Skeletal muscle satellite cell (primary cell): Measurements from ENCODE around the gene CLIP3.
"Not testable (repeated sequence)": the region's sequence is repeated elsewhere in the genome, so short reads cannot be mapped to it uniquely, and the experiment has no call there.

Experiments
- H3K27me3 ChIP-seq: 2 replicates; pipeline ENCODE4 v1.7.0; 2013; ENCODE audit warnings: low read length; ENCODE audit not compliant: control insufficient read depth, insufficient read depth
- H3K36me3 ChIP-seq: 2 replicates; pipeline ENCODE4 v1.7.0; 2013; ENCODE audit warnings: mild to moderate bottlenecking, control low read depth, low read length; ENCODE audit not compliant: insufficient read depth
- H3K4me1 ChIP-seq: 2 replicates; pipeline ENCODE4 v1.7.0; 2013; ENCODE audit warnings: low read length; ENCODE audit not compliant: control insufficient read depth, insufficient read depth
- H3K4me2 ChIP-seq: 2 replicates; pipeline ENCODE4 v1.7.0; 2013; ENCODE audit warnings: mild to moderate bottlenecking, low read length
- H3K4me3 ChIP-seq: 2 replicates; pipeline ENCODE4 v1.7.0; 2013; ENCODE audit warnings: low read length
- H3K9ac ChIP-seq: 2 replicates; pipeline ENCODE4 v1.7.0; 2013; ENCODE audit warnings: mild to moderate bottlenecking, low read depth, low read length, moderate library complexity
- H3K9me3 ChIP-seq: replicated peaks from 2 replicates; pipeline ENCODE4 v1.7.0; 2013; ENCODE audit warnings: mild to moderate bottlenecking, control low read depth, low read length

CLIP3 gene

GRCh38 chr19:35986111-35986510 lies 46.6 kb downstream of the CLIP3 start:
- H3K9me3 ChIP-seq = no peaks in the 10 kb centered on the region
- H3K4me1 ChIP-seq = no peaks in the 10 kb centered on the region
- peaks cover 32% of the 10 kb centered on the region for H3K27me3 ChIP-seq
- H3K36me3 ChIP-seq = no peaks in the 10 kb centered on the region
- no peak overlapping the region for H3K9ac ChIP-seq
- no peak overlapping the region for H3K4me2 ChIP-seq
- no peak overlapping the region for H3K4me3 ChIP-seq

- peaks cover 32% of the 10 kb centered on the region for H3K27me3 ChIP-seq
- no peak overlapping the region for H3K9ac ChIP-seq
- H3K4me3 ChIP-seq = no peak overlapping the region
- no peaks in the 10 kb centered on the region for H3K4me1 ChIP-seq
- no peak overlapping the region for H3K4me2 ChIP-seq
- H3K36me3 ChIP-seq = no peaks in the 10 kb centered on the region
- no peaks in the 10 kb centered on the region for H3K9me3 ChIP-seq
These were observed 49.5 kb downstream of the CLIP3 start for GRCh38 chr19:35983177-35983576.

- H3K4me1 ChIP-seq, H3K4me2 ChIP-seq, H3K4me3 ChIP-seq, H3K36me3 ChIP-seq, H3K9ac ChIP-seq, H3K9me3 ChIP-seq: not testable (repeated sequence)
- peaks cover 25% of the 10 kb centered on the region for H3K27me3 ChIP-seq
These were observed 51.7 kb downstream of the CLIP3 start for GRCh38 chr19:35980997-35981396.

GRCh38 chr19:35978832-35979365 lies 53.8 kb downstream of the CLIP3 start:
- no peak overlapping the region for H3K9ac ChIP-seq
- peaks cover 14% of the 10 kb centered on the region for H3K27me3 ChIP-seq

GRCh38 chr19:35978271-35978670 lies 54.4 kb downstream of the CLIP3 start:
- Histone ChIP-seq H3K9me3 (no peaks in the 10 kb centered on the region), H3K4me3 (no peak overlapping the region), H3K27me3 (peaks cover 18% of the 10 kb centered on the region), H3K36me3 (no peaks in the 10 kb centered on the region), H3K4me2 (no peak overlapping the region), H3K4me1 (no peaks in the 10 kb centered on the region), H3K9ac (no peak overlapping the region)

More at GRCh38 chr19:35978832-35979365, 53.8 kb downstream of the CLIP3 start:
- no peak overlapping the region for H3K4me2 ChIP-seq
- no peaks in the 10 kb centered on the region for H3K36me3 ChIP-seq
- H3K9me3 ChIP-seq = no peaks in the 10 kb centered on the region
- H3K4me3 ChIP-seq = no peak overlapping the region
- no peaks in the 10 kb centered on the region for H3K4me1 ChIP-seq

GRCh38 chr19:35977446-35978222 lies 55.0 kb downstream of the CLIP3 start:
- H3K27me3 ChIP-seq = peaks cover 18% of the 10 kb centered on the region
- no peak overlapping the region for H3K9ac ChIP-seq
- no peaks in the 10 kb centered on the region for H3K9me3 ChIP-seq
- H3K36me3 ChIP-seq = no peaks in the 10 kb centered on the region
- no peak overlapping the region for H3K4me3 ChIP-seq
- H3K4me2 ChIP-seq = no peak overlapping the region
- H3K4me1 ChIP-seq = no peaks in the 10 kb centered on the region

- Histone ChIP-seq H3K36me3 (no peaks in the 10 kb centered on the region), H3K9me3 (no peaks in the 10 kb centered on the region), H3K4me1 (no peaks in the 10 kb centered on the region), H3K27me3 (peaks cover 11% of the 10 kb centered on the region), H3K4me3 (no peak overlapping the region), H3K9ac (no peak overlapping the region), H3K4me2 (no peak overlapping the region)
These were observed 57.0 kb downstream of the CLIP3 start for GRCh38 chr19:35975608-35976214.

GRCh38 chr19:35973487-35973886 lies 59.2 kb downstream of the CLIP3 start:
- Histone ChIP-seq H3K9me3 (no peaks in the 10 kb centered on the region), H3K9ac (no peak overlapping the region), H3K4me2 (no peak overlapping the region), H3K4me3 (no peak overlapping the region), H3K4me1 (no peaks in the 10 kb centered on the region), H3K27me3 (peaks cover 14% of the 10 kb centered on the region), H3K36me3 (no peaks in the 10 kb centered on the region)

- no peak overlapping the region for H3K4me3 ChIP-seq
- no peaks in the 10 kb centered on the region for H3K4me1 ChIP-seq
- H3K9ac ChIP-seq = no peak overlapping the region
- no peaks in the 10 kb centered on the region for H3K9me3 ChIP-seq
- peaks cover 8% of the 10 kb centered on the region for H3K27me3 ChIP-seq
- no peaks in the 10 kb centered on the region for H3K36me3 ChIP-seq
- no peak overlapping the region for H3K4me2 ChIP-seq
These were observed 65.9 kb downstream of the CLIP3 start for GRCh38 chr19:35966771-35967170.
